Measurements from ENCODE around the gene RIOX2.

The RIOX2 gene

DNA sequence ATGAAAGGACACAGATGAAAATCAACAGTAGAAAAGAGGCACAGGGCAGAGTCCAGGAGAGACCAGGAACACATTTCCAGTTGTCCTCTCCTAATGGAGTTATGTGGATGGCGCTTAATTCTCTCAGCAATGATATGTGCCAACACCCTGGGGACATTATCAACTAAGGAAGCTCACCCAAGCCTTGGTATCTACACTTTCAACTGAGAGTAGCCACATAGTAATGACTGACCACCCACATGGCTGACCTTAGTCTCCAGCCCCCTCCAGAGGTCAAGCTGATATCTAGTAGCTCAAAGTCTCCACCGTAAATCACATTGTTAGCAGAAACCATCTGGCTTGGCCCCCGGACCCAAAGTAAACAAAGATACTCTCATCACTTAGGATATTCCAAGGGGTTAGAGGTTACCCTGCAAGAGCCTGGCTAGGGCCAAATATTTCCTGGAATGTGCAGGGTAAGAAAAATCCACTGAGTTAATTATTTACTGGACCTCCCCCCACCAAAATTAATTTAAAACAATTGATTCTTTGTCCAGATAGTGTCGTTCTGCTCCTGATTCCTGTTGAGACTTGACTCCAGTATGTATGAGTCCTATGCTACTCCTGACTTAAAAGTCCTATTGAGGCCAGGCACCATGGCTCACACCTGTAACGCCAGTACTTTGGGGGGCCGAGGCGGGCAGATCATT lies 38.1 kb upstream of the RIOX2 start:
- TF ChIP-seq CTCF (conservative IDR thresholded peaks at IDR 0.05; ENCODE audit: control insufficient read depth, insufficient read depth, low read depth, low read length), result no peak
- DNase-seq (ENCODE audit: low read depth), result no peak
- H3K4me3 ChIP-seq (ENCODE audit: control insufficient read depth, low read depth, low read length), result no peak overlapping the region

- no peak for DNase-seq (ENCODE audit: low read depth)
- H3K4me3 ChIP-seq (ENCODE audit: control insufficient read depth, low read depth, low read length), result no peak overlapping the region
- TF ChIP-seq CTCF (conservative IDR thresholded peaks at IDR 0.05; ENCODE audit: control insufficient read depth, insufficient read depth, low read depth, low read length), result no peak
These were observed 36.6 kb upstream of the RIOX2 start for GRCh38 chr3:98008855-98009254.

DNA sequence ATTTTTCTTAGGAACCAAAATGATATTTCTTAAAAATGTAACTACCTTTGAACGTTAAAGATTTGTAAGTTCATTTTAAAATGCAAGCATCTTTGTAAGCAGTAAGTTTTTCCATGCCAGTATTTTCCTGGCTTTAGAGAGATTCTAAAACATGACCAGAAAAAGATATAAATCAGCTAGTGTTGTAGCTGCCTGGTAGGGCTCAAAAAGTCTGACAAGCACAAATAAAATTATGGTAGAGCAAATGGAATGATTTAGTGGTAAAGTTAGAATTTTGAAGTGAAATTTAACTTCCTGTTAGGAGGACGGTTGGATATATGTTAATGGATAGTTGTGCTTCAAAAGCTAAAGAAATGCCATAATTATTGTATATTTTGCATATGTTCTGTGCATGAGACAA lies 33.2 kb upstream of the RIOX2 start:
- H3K4me3 ChIP-seq (ENCODE audit: control insufficient read depth, low read depth, low read length), result no peak overlapping the region
- TF ChIP-seq CTCF (conservative IDR thresholded peaks at IDR 0.05; ENCODE audit: control insufficient read depth, insufficient read depth, low read depth, low read length), result no peak
- no peak for DNase-seq (ENCODE audit: low read depth)

DNA sequence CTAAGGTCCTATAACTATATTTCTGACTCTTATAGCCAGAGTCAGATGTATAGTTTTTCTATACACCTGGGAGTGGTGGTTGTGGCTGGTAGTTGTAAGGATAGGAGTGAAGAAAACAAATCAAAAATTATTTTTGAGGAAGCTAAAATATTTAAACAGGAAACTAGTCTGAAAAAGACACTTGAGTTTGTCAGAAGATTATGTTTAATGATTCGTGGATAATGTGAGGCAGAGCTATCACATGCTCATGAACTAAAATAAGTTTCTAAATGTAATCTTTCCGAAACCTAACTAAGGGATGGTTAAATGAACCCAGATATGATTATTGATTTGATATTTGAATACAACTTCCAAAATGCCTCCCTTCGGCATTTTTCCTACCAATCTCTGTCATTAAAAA lies 32.5 kb upstream of the RIOX2 start:
- no peak for DNase-seq (ENCODE audit: low read depth)
- H3K4me3 ChIP-seq (ENCODE audit: control insufficient read depth, low read depth, low read length), result no peak overlapping the region
- TF ChIP-seq CTCF (conservative IDR thresholded peaks at IDR 0.05; ENCODE audit: control insufficient read depth, insufficient read depth, low read depth, low read length), result no peak

- DNase-seq (ENCODE audit: low read depth), result no peak
- H3K4me3 ChIP-seq (ENCODE audit: control insufficient read depth, low read depth, low read length), result no peak overlapping the region
- no peak for TF ChIP-seq CTCF (conservative IDR thresholded peaks at IDR 0.05; ENCODE audit: control insufficient read depth, insufficient read depth, low read depth, low read length)
These were observed 31.2 kb upstream of the RIOX2 start for GRCh38 chr3:98003306-98003969.

- no peak for TF ChIP-seq CTCF (conservative IDR thresholded peaks at IDR 0.05; ENCODE audit: control insufficient read depth, insufficient read depth, low read depth, low read length)
- no peak for DNase-seq (ENCODE audit: low read depth)
These were observed 30.5 kb upstream of the RIOX2 start for GRCh38 chr3:98002717-98003116.

More at GRCh38 chr3:98002717-98003116, 30.5 kb upstream of the RIOX2 start:
- H3K4me3 ChIP-seq (ENCODE audit: control insufficient read depth, low read depth, low read length), result no peak overlapping the region

Measured in fibroblast of mammary gland (primary cell).